ENCODE data around the gene VGLL2.

VGLL2 gene

GRCh38 chr6:117269638-117270054 is 4.3 kb downstream of the VGLL2 start:
- no peak for DNase-seq (ENCODE audit: low read depth in 2 of 2)

DNA sequence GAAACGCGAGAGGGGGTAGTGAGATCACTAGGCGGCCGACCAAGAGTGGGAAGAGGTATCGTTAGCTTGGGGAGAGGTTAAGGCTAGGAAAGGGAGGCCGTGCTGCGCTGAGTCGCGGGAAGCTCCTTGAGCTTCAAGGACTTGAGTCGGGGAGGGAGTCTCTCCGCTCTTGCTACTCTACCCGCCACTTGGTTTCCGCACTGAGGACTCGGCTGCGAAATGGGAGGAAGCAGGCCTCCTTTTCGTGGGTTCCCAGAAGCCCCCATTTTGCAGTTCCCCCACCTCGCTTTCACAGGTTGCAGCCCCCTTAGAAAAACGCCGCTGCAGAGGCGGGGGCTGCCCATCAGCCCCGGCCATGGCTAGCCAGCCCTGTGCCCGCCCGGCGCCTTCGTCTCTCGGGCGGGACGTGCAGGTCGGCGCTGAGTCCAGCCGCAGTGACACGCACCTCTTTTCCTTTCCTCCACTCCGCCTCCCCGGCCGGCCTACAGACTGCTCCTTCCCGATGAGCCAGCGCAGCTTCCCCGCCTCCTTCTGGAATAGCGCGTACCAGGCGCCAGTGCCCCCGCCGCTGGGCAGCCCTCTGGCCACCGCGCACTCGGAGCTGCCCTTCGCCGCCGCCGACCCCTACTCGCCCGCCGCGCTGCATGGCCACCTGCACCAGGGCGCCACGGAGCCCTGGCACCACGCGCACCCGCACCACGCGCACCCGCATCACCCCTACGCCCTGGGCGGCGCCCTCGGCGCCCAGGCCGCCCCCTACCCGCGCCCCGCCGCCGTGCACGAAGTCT is 4.9 kb downstream of the VGLL2 start:
- DNase-seq (ENCODE audit: low read depth in 2 of 2) = no peak

GRCh38 chr6:117270843-117271507 is 5.6 kb downstream of the VGLL2 start:
- DNase-seq (ENCODE audit: low read depth in 2 of 2) = no peak

DNA sequence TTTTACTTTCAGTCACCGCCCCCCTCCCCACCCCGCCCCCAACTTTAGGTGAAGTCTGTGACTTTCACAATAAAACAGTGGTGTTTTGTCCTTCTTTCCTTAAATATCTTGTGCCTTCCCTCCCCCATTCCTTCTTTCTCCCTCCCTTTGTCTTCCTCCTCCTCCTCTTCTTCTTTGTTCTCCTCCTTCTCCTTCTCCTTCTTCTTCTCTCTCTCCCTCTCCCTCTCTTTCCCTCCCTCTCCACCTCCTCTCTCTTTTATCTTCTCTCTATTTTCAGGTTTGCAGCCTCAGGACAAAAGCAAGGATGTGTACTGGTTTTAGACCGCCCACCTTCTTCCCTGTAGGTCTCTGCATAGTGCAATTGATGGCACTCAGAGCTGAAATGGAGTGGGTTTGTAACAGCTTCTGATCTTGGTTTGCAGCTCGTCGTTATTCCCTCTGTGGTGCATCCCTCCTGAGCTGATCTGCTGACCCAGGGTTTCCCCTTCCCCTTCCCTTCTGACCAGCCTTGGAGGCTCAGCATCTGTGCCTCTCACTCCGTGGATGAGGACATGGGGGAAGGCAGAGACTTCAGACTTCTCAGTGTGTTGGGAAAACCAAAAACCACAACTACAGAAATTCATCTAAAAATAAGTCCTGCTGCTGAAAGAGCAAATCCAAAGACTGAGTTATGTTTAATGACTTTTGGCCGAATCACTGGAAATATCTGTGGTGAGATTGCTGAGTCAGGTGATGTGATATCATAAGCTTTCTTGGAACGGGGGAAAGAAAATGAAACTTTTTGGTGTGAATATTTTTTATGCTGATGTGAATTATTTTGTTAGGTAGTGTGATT is 6.9 kb downstream of the VGLL2 start:
- no peak for DNase-seq (ENCODE audit: low read depth in 2 of 2)

- no peak for DNase-seq (ENCODE audit: low read depth in 2 of 2)
These were observed 7.5 kb downstream of the VGLL2 start for GRCh38 chr6:117272891-117273290.

- DNase-seq (ENCODE audit: low read depth in 2 of 2) = no peak
These were observed 9.8 kb downstream of the VGLL2 start for GRCh38 chr6:117275205-117275604.

DNA sequence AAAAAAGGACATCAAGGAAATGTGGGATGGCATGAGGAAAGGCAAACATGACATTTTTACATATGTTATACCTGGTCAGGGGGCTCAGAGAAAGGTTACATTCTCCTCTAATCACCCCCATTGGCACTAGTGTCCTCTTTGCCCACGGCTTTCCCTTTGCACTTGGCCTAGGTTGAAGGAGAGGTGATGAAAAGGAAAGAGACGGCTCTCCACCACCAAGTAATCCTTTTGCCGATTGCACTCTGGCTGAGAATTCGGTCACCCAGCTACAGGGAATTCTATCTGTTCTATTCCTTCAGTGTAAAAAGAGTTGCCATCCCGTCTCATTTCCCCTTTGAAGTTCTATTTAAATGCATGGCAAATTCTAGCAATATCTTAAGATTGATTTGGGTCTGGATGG is 10.4 kb downstream of the VGLL2 start:
- no peak for DNase-seq (ENCODE audit: low read depth in 2 of 2)

DNA sequence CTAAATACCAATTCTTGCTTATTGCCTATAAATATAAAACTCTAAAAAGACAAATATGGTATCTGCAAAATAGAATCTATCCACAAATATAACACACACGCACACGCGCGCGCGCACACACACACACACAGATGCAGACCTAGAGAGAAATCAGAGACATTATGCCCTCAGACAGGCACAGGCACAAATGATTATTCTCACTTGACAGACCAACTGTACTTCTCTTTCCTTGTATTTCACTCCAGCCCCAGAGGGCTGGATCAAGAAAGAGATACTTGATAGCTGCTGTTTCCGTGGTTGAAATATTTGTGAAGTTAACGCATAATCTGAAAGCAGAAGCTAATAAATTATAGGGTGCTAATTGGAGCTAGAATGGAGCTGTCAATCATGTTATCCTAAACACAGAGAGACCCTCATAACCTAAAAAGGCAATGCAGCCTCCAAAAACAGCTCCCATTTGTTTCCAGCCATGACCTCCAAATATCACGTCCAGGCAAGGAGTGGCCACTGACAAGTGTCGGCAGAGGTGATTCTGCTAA is 11.5 kb downstream of the VGLL2 start:
- no peak for DNase-seq (ENCODE audit: low read depth in 2 of 2)

- DNase-seq (ENCODE audit: low read depth in 2 of 2) = no peak
These were observed 15.6 kb downstream of the VGLL2 start for GRCh38 chr6:117280922-117281321.

DNA sequence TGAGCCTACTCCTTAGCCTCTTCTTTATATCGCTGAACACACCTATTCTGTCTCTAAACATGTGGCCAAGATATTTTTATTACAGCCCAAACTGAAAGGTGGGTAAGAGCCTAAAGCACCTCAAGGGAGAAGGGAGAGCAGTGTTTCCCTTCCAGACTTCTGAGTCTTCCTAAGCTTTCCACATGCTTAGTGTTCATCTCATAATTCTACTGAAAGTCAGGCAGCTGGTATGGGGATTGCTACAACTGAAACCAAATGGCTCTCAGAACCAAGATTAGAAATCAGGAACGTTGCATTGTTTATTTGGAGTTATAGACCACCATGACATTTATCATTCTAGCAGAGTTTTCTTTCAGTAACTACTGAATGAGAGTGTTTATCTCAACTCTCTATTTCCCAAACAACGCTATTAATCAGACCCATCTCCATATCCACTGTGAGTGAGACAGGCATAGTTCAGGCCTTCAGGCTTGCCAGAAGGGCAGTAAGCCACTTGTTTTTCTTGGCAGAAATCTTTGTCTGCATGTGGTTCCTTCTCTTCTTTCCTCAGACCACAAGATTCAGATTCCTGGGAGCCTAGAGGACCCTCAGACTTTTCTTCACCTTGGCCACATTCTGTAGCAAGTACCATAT is 22.8 kb downstream of the VGLL2 start:
- DNase-seq (ENCODE audit: low read depth in 2 of 2) = no peak

DNA sequence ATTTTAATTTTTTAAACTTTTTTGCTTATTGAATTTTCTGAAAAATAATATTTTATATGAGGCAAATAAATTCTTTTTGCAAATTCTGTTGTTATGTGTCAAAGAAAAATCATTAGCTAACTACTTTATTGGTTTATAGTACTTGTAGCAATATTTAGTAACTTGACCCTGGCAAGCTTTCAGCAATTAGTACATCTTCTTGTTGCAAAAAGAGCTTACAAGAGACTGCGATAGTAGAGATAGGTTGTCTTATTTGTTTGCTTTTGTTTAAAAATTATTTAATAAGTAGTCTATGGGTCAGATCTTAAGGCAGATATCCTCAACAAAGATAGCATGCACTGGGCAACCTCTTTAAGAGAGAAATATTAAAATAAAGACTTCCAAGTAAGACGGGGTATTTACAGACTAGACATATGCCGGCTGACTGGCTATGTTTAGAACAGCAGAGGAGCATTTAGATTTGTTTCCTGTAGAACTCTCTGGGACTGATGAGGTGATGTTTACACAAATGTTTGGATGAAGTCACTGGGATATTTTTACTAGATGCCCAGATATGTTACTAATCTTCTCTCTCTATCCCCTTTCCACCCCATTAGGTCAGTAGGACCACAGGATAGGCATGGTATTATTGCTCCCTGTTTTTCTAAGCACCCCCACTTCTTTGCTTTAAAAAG is 25.0 kb downstream of the VGLL2 start:
- no peak for DNase-seq (ENCODE audit: low read depth in 2 of 2)

GRCh38 chr6:117298941-117299340 is 33.6 kb downstream of the VGLL2 start:
- no peak for DNase-seq (ENCODE audit: low read depth in 2 of 2)

DNA sequence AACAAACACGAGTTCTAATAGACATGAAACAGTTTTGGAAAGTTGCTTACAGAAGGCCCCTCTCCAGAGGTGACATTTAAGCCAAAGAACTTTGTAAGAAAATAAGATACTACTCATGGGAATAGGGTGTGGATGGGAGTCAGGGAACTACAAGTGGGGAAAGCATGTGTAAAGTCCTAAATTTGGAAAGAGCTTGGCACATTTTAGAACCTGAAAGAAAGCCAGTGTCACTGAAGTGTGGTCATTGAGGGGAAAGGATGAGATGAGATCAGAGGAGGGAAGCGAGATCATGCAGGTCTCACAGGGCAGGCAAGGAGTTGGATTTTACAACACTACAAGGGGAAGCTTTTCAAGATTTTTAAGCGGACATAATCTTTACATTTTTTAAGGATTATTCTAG is 38.0 kb downstream of the VGLL2 start:
- no peak for DNase-seq (ENCODE audit: low read depth in 2 of 2)

GRCh38 chr6:117304446-117304845 is 39.1 kb downstream of the VGLL2 start:
- no peak for DNase-seq (ENCODE audit: low read depth in 2 of 2)

GRCh38 chr6:117306227-117306790 is 41.0 kb downstream of the VGLL2 start:
- no peak for DNase-seq (ENCODE audit: low read depth in 2 of 2)

DNA sequence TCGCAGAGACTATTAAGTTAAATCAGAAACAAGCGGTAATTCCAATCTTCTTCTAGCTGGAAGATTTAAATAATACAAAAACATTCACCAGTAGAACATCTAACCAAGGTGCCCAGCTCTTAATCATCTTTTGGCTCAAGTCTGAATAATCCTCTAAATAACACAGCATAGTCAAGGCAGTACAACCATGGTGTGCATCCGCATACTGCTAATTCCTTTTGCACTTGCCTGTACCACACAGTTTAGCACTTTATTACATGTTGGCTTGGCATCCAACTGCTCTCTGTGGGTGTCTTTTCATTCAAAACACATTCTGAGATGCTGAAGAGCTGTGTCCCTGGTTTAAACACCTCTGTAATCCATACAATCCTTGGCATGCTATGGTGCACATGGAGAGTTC is 42.3 kb downstream of the VGLL2 start:
- no peak for DNase-seq (ENCODE audit: low read depth in 2 of 2)

- no peak for DNase-seq (ENCODE audit: low read depth in 2 of 2)
These were observed 43.7 kb downstream of the VGLL2 start for GRCh38 chr6:117309069-117309468.

DNA sequence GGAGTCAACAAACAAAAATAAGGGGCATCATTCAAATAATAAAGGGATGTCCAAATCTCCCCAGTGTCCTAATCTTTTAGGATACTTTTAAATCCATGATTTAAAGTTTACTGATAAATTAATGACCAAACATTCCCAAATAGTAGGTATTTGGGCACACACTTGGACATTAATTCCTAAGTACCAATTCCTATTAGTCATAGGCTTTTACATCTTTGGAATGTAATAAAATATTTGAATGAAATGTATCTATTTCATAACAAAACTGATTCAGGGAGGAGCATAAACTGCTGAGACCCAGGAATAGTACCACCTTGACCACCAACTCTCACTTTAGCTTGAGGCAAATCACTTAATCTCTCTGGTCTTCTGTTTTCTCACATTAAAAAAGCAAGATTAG is 44.3 kb downstream of the VGLL2 start:
- no peak for DNase-seq (ENCODE audit: low read depth in 2 of 2)

DNA sequence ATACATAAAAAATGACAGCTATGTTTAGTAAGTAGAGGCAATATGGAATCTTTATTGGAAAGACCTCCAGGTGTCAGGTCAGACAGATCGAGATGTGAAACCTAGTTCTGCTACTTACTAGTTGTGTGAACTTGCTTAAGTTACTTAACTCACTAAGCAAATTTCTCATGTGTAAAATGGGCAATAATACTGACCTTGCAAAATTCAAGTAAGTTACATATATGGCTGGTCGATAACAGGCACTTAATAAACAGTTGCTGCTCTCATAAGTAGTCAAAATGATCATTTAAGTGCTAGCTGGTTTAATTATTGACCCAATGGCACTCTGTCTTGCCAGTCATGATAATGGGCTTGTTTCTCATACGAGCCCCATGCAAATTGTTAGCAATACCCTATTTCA is 46.0 kb downstream of the VGLL2 start:
- DNase-seq (ENCODE audit: low read depth in 2 of 2) = no peak

- DNase-seq (ENCODE audit: low read depth in 2 of 2) = no peak
These were observed 46.4 kb downstream of the VGLL2 start for GRCh38 chr6:117311726-117312125.

GRCh38 chr6:117317261-117317660 is 51.9 kb downstream of the VGLL2 start:
- DNase-seq (ENCODE audit: low read depth in 2 of 2) = no peak

Measured in fibroblast of skin of left biceps (primary cell).